Heart left ventricle (tissue), 13 donors: ENCODE measurements around the gene PNMT.

Experiments used
- POLR2A ChIP-seq, 2 donors: fragments of 450-650 bp; IDR thresholded peaks; one replicate each; pipeline ENCODE4 v1.6.1; 2017; ENCODE audit warnings: antibody characterized with exemption in 2 of 2, mild to moderate bottlenecking in 2 of 2, moderate library complexity in 2 of 2
- TF ChIP-seq, protein P1 (sequence below), 12 donors: fragments of 200-600 bp; sonication (generic) in 4 of 12; IDR thresholded peaks; one replicate each; pipeline versions ENCODE4 v1.5.0 to v1.8.0; 2018 to 2022; ENCODE audit warnings: antibody characterized with exemption in 12 of 12, mild to moderate bottlenecking in 5 of 12
- donor health status: ischemic (EF 13 %, LVEDD 7.1; RV severe dilation, severe dysfunction).
- donor health status: DM: no; HTN: yes; CAD: no.
- donor health status: DM: no; HTN: no; CAD: no.
- donor health status: ischemic (EF 25% LVEDD 6.9; RV normal size, moderate dysfunction).
- donor health status: ischemic (EF 25% LVEDD 5.7; RV mildly dilated, moderate dysfunction).
- donor health status: ischemic (EF 35%, LVEDD 5.7; RV mildly dilated, moderate dysfunction).
- donor health status: nonischemic (EF 11% LVEDD 7.7; RV severe dilation, severe dysfunction).
- donor health status: DM: yes; HTN: yes; CAD: no.
- donor health status: PGD.
- donor health status: ischemic (EF 29% LVEDD 5.4; RV normal size, mild dysfunction).
- donor health status: nonischemic (EF 23%, LVEDD 6.1; RV moderate dilation, normal function).

DNA sequence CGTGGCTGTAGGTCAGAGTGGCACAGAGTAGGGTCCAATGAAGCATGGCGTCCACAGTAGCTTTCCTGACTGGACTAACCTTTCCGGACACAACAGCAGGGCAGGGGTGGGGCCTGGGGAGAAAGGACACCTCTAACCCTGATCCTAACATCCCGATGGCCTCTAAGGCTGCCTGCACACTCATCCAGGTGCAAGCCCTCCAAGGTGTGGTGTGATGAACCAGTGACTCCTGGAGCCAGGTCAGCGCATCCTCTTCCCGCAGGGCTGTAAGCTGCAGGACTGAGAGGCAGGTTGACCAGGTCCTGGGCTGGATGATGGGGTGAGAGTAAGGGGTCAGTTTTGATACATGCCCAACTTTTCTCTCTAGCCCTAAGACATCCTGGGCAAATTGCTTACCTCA is 28.5 kb downstream of the PNMT start:
- TF ChIP-seq, protein P1, sequence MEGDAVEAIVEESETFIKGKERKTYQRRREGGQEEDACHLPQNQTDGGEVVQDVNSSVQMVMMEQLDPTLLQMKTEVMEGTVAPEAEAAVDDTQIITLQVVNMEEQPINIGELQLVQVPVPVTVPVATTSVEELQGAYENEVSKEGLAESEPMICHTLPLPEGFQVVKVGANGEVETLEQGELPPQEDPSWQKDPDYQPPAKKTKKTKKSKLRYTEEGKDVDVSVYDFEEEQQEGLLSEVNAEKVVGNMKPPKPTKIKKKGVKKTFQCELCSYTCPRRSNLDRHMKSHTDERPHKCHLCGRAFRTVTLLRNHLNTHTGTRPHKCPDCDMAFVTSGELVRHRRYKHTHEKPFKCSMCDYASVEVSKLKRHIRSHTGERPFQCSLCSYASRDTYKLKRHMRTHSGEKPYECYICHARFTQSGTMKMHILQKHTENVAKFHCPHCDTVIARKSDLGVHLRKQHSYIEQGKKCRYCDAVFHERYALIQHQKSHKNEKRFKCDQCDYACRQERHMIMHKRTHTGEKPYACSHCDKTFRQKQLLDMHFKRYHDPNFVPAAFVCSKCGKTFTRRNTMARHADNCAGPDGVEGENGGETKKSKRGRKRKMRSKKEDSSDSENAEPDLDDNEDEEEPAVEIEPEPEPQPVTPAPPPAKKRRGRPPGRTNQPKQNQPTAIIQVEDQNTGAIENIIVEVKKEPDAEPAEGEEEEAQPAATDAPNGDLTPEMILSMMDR (IDR thresholded peaks at IDR 0.05), result no peak
- no peak for TF ChIP-seq POLR2A (IDR thresholded peaks at IDR 0.05)
